Immature natural killer cell (primary cell): ENCODE data around the gene LTB. TPM values are rescaled to one million over a fixed set of nuclear protein-coding genes. Genes with fewer than 3 reads are reported as not detected.
"Not testable (repeated sequence)": the region's sequence is repeated elsewhere in the genome, so short reads cannot be mapped to it uniquely, and the experiment has no call there.

Source experiments
- DNase-seq, 3 donors: peaks; one replicate each; pipeline ENCODE4 v3.0.0; 2022; ENCODE audit warnings: mixed read lengths in 1 of 3
- H3K27ac Mint-ChIP-seq, 6 donors: one replicate each; pipeline ENCODE4 v1.8.0; 2020; ENCODE audit warnings: mixed read lengths in 6 of 6, mild to moderate bottlenecking in 5 of 6, inconsistent platforms in 4 of 6, moderate library complexity in 3 of 6
- H3K27me3 Mint-ChIP-seq, 3 donors: one replicate each; pipeline ENCODE4 v1.8.0; 2020 to 2021; ENCODE audit warnings: low read depth in 3 of 3, mild to moderate bottlenecking in 3 of 3, mixed read lengths in 3 of 3, moderate library complexity in 3 of 3, inconsistent platforms in 1 of 3
- H3K36me3 Mint-ChIP-seq, 3 donors: one replicate each; pipeline ENCODE4 v1.8.0; 2020; ENCODE audit warnings: mixed read lengths in 3 of 3, inconsistent platforms in 2 of 3, mild to moderate bottlenecking in 2 of 3
- H3K4me1 Mint-ChIP-seq, 2 donors: one replicate each; pipeline ENCODE4 v1.8.0; 2020; ENCODE audit warnings: inconsistent platforms in 2 of 2, mild to moderate bottlenecking in 2 of 2, mixed read lengths in 2 of 2, moderate library complexity in 1 of 2
- H3K4me3 Mint-ChIP-seq, 5 donors: one replicate each; pipeline ENCODE4 v1.8.0; 2020; ENCODE audit warnings: mild to moderate bottlenecking in 5 of 5, mixed read lengths in 5 of 5, inconsistent platforms in 3 of 5, moderate library complexity in 3 of 5
- H3K9me3 Mint-ChIP-seq, 6 donors: one replicate each; pipeline ENCODE4 v1.8.0; 2020; ENCODE audit warnings: mild to moderate bottlenecking in 6 of 6, mixed read lengths in 6 of 6, inconsistent platforms in 4 of 6, moderate library complexity in 3 of 6
- polyA plus RNA-seq, 3 donors: library from polyadenylated mRNA; unstranded; fragments of 300-500 nt; fragmentation: Illumina TruSeq; gene quantifications; one replicate each; pipeline ENCODE4 v1.2.3, GENCODE V29; 2021

Gene LTB
- polyA plus RNA-seq, 3 donors from 2014 or later = 132 to 137 (median 133) TPM

- Mint-ChIP-seq H3K4me1 (peaks cover 64 to 68% of the 10 kb centered on the region in 2 donors), H3K4me3 (peak overlapping the region; percentile 77 to 94 (median 83)), H3K27ac (peak overlapping the region; percentile 91 to 97 (median 95)), H3K36me3 (peaks cover 3 to 15% (median 8%) of the 10 kb centered on the region in 3 donors), H3K9me3 (no peaks in the 10 kb centered on the region), H3K27me3 (peaks cover 3 to 21% (median 10%) of the 10 kb centered on the region in 3 donors)
- peak; percentile 67 to 74 (median 71) for DNase-seq
These were observed 22.1 kb downstream of the LTB start for GRCh38 chr6:31559958-31560696.

- DNase-seq = no peak
- peak overlapping the region; percentile 77 to 94 (median 83) for H3K4me3 Mint-ChIP-seq
These were observed 22.6 kb downstream of the LTB start for GRCh38 chr6:31559606-31559957.

DNA sequence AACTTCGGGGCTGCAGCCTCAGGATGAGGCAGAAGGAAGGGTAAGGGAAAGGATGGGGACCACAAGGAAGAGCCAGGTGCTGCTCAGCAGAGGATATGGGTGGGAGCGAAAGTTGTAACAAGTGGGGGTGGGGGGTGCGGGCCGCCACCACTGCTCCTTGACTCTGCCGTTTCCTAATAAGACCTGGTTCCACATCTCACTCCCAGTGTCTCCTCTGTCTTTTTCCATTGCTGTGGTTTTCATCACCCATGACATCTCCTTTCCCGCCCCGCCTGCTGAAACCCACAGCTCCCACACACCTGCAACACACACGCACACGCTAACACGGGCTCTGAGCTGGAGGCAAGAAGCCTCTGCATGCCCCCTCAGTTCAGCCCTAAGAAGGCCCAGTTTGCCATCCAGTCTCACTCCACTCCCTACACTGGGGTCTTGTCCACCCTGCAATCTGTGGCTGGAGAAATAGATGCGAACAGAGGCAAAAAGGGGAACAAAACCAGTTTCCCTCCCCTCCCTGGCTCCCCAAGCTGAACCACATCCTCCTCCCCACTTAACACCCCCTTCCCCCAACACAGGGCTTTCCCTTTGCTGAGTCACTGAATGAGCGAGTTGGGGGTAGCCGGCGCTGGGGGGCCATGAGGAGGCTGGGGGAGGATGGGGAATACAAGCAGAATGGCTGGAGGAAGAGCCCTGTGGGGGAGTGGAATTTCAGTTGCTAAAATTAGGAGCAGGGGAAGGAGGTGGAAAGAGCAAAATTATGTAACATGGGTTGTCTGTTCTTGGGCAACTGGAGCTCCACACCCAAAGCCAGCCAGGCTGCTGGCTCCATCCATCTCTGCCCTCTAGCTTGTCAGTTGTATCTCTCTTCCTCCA, 23.4 kb downstream of the LTB start:
- H3K9me3 Mint-ChIP-seq = no peaks in the 10 kb centered on the region

More at GRCh38 chr6:31559606-31559957, 22.6 kb downstream of the LTB start:
- H3K36me3 Mint-ChIP-seq = peaks cover 3 to 15% (median 8%) of the 10 kb centered on the region in 3 donors
- H3K27ac Mint-ChIP-seq = peak overlapping the region; percentile 91 to 97 (median 95)
- H3K27me3 Mint-ChIP-seq = peaks cover 2 to 19% (median 10%) of the 10 kb centered on the region in 3 donors
- H3K9me3 Mint-ChIP-seq = no peaks in the 10 kb centered on the region
- peaks cover 64 to 68% of the 10 kb centered on the region in 2 donors for H3K4me1 Mint-ChIP-seq

DNA sequence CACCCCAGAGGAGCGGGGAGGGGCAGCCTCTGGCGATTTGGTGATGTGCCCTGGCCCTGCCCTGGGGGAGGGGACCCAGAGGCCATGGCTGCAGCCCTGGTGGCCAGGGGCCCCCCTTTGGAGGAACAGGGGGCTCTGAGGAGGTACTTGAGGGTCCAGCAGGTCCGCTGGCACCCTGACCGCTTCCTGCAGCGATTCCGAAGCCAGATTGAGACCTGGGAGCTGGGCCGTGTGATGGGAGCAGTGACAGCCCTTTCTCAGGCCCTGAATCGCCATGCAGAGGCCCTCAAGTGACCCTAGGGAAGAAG, 24.0 kb downstream of the LTB start:
- H3K36me3 Mint-ChIP-seq = peaks cover 3 to 10% (median 4%) of the 10 kb centered on the region in 3 donors
- H3K9me3 Mint-ChIP-seq = no peaks in the 10 kb centered on the region
- DNase-seq = no peak
- H3K27me3 Mint-ChIP-seq = peaks cover 2 to 19% (median 8%) of the 10 kb centered on the region in 3 donors
- H3K27ac Mint-ChIP-seq = peak overlapping the region; percentile 91 to 97 (median 95)
- peaks cover 61 to 67% of the 10 kb centered on the region in 2 donors for H3K4me1 Mint-ChIP-seq
- peak overlapping the region; percentile 77 to 94 (median 83) for H3K4me3 Mint-ChIP-seq

More for the DNA sequence above, 23.4 kb downstream of the LTB start:
- peak overlapping the region; percentile 77 to 94 (median 83) for H3K4me3 Mint-ChIP-seq
- H3K27ac Mint-ChIP-seq = peak overlapping the region; percentile 91 to 97 (median 95)
- peaks cover 3 to 14% (median 7%) of the 10 kb centered on the region in 3 donors for H3K36me3 Mint-ChIP-seq
- peak; percentile 69 to 77 (median 72) for DNase-seq
- peaks cover 2 to 19% (median 10%) of the 10 kb centered on the region in 3 donors for H3K27me3 Mint-ChIP-seq
- H3K4me1 Mint-ChIP-seq = peaks cover 63 to 68% of the 10 kb centered on the region in 2 donors

DNA sequence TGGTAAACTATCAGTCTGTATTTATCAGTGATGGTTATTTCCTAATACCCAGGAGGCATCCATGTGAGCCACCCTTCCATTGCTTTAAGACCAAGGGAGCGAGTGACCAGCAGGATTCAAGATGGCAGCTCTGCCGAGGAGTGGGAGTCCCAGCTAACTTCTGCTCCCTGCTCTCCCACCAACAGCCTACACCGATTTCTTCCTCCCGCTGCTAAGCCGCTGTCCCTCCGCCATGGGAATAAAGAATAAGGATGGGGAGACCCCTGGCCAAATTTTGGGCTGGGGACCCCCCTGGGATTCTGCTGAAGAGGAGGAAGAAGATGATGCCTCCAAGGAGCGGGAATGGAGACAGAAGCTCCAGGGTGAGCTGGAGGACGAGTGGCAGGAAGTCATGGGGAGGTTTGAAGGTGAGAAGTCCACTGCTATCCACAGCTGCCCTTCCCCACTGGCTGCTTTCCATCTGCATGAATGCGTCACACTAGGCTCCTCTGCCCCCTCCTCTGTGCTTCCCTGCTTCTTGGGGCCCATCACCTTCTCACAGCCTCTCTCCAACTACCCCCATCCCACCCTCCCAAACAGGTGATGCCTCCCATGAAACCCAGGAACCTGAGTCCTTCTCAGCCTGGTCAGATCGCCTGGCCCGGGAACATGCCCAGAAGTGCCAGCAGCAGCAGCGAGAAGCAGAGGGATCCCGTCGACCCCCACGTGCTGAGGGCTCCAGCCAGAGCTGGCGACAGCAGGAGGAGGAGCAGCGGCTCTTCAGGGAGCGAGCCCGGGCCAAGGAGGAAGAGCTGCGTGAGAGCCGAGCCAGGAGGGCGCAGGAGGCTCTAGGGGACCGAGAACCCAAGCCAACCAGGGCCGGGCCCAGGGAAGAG, 24.5 kb downstream of the LTB start:
- Mint-ChIP-seq H3K4me1 (peaks cover 58 to 63% of the 10 kb centered on the region in 2 donors), H3K36me3 (peaks cover 0 to 7% (median 3%) of the 10 kb centered on the region in 3 donors), H3K27me3 (peaks cover 2 to 19% (median 8%) of the 10 kb centered on the region in 3 donors), H3K4me3 (peak overlapping the region; percentile 27 to 94 (median 68)), H3K27ac (peak overlapping the region in 5 of 6 donors; percentile 51 to 96 (median 59)), H3K9me3 (no peaks in the 10 kb centered on the region)
- DNase-seq = no peak

- H3K4me3 Mint-ChIP-seq = peak overlapping the region in 1 of 5 donors; percentile 35
- peak overlapping the region in 3 of 6 donors; percentile 12 to 45 (median 30) for H3K27ac Mint-ChIP-seq
- no peaks in the 10 kb centered on the region for H3K9me3 Mint-ChIP-seq
- H3K4me1 Mint-ChIP-seq = peaks cover 55 to 57% of the 10 kb centered on the region in 2 donors
- H3K27me3 Mint-ChIP-seq = peaks cover 4 to 19% (median 8%) of the 10 kb centered on the region in 3 donors
- no peak for DNase-seq
- H3K36me3 Mint-ChIP-seq = peaks cover 0 to 7% (median 5%) of the 10 kb centered on the region in 3 donors
These were observed 25.9 kb downstream of the LTB start for GRCh38 chr6:31556307-31556706.

DNA sequence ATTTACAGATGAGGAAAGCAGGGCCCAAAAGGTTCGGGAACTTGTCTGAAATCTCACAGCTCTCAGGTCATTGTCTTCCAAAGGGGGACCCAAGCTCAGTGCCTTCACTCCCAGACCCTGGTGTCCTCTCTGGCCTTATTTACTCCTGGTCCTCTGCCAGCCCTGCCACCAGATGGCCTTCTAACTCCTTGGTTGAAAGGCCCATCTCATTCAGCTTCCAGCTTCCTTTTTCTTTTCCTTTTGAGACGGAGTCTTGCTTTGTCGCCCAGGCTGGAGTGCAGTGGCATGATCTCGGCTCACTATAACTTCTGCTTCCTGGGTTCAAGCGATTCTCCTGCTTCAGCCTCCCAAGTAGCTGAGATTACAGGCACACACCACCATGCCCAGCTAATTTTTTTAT, 30.9 kb downstream of the LTB start:
- Mint-ChIP-seq H3K4me1 (peaks cover 31 to 40% of the 10 kb centered on the region in 2 donors), H3K27ac (peak overlapping the region; percentile 70 to 92 (median 84)), H3K4me3 (peak overlapping the region; percentile 43 to 72 (median 61))
- H3K36me3 Mint-ChIP-seq, H3K9me3 Mint-ChIP-seq, H3K27me3 Mint-ChIP-seq: not testable (repeated sequence)
- peak; percentile 70 to 77 (median 73) for DNase-seq

GRCh38 chr6:31548544-31548873, 33.7 kb downstream of the LTB start:
- Mint-ChIP-seq H3K27me3 (peaks cover 0 to 4% (median 3%) of the 10 kb centered on the region in 3 donors), H3K4me3 (peak overlapping the region in 2 of 5 donors; percentile 3 to 14), H3K9me3 (no peaks in the 10 kb centered on the region), H3K36me3 (peaks cover 0 to 5% (median 0%) of the 10 kb centered on the region in 3 donors), H3K27ac (peak overlapping the region; percentile 88 to 99 (median 95)), H3K4me1 (peaks cover 30 to 38% of the 10 kb centered on the region in 2 donors)
- no peak for DNase-seq

DNA sequence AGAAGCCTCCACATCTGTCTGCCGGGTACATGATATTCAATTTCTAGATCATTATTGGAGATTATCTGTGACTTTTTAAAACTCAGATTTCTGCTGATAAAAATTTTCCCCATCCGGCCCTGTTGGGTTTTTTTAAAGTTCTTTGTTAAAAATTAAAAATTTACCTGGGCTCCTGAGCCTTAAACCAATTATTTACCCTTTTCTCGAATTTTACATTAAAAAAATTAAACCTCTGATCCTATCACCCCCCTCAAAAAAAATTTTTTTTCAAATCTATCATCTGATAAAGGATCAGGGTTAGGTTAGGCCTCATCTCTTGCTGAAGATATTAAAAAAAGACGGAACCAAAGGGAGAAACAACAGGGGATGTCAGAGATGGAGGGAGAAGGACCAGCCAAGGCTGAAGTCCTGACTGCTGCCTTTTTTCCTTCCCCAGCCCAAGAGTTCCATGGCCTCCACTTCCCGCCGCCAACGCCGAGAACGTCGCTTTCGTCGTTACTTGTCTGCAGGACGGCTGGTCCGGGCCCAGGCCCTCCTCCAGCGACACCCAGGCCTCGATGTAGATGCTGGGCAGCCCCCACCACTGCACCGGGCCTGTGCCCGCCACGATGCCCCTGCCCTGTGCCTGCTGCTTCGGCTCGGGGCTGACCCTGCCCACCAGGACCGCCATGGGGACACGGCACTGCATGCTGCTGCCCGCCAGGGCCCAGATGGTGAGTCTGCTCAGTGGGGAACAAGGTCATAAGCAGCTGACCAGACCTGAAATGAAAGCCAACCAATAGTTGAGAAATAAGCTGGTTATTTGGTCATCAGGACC, 34.3 kb downstream of the LTB start:
- Mint-ChIP-seq H3K36me3 (peaks cover 0 to 5% (median 0%) of the 10 kb centered on the region in 3 donors), H3K9me3 (no peaks in the 10 kb centered on the region), H3K4me1 (peaks cover 34 to 38% of the 10 kb centered on the region in 2 donors), H3K27ac (peak overlapping the region; percentile 88 to 99 (median 95)), H3K27me3 (peaks cover 0 to 4% (median 3%) of the 10 kb centered on the region in 3 donors), H3K4me3 (peak overlapping the region; percentile 89 to 93 (median 91))
- no peak for DNase-seq

DNA sequence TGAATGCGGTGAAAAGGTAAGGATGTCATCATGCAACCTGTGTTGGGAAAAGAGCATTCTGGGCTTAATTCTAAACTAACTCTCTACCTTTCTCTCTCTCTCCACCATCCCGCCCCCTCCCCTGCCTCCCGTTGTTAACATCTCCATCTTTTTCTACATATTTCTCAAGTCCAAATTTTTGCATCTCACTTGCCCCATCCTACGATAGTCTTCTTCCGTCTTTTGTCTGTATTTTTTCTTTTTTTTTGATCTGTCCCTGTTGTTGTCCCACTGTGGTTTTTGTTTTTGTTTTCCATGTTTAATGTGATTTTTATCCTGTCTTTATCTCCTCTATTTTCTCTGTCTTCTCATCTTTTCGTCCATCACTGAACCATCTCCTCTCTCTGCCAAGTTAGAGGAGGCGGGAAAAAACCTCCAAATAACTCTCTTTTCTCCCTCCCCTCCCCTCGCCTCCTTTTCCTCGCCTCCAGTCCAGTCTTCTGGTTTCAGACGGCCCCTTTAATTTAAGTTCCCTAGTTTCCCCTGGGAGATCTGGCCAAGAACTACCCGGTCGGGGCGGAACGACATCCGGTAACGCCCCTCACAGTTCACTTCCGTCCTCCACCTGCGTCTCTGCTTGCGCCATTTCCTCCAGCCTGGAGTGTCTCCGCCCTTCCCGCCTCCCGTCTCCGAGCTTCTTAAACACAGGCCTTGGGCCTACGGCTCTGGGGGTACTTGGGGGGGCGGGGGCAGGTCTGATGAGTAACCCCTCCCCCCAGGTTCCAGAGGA, 35.1 kb downstream of the LTB start, which contains the start of gene NFKBIL1:
Gene NFKBIL1, plus strand, starts transcription at position 651 of the 769 bp plus-strand sequence. Its CDS starts 87 bp downstream, at position 738.
- Mint-ChIP-seq H3K9me3 (no peaks in the 10 kb centered on the region), H3K36me3 (peaks cover 0 to 5% (median 0%) of the 10 kb centered on the region in 3 donors)

GRCh38 chr6:31546339-31546957, 35.8 kb downstream of the LTB start, which contains the start of gene ATP6V1G2:
Gene ATP6V1G2, minus strand, starts transcription at chr6:31546608. Its CDS starts 49 bp downstream, at chr6:31546559.
- DNase-seq = peak; percentile 72 to 74 (median 73)
- Mint-ChIP-seq H3K27ac (peak within 1 kb of the TSS; percentile 88 to 99 (median 95)), H3K36me3 (peaks cover 0 to 4% (median 0%) of the 10 kb centered on the region in 3 donors), H3K4me1 (peaks cover 45 to 46% of the 10 kb centered on the region in 2 donors), H3K27me3 (peaks cover 8 to 13% (median 9%) of the 10 kb centered on the region in 3 donors), H3K9me3 (no peaks in the 10 kb centered on the region), H3K4me3 (peak within 1 kb of the TSS; percentile 89 to 93 (median 91))

More for the DNA sequence above, 35.1 kb downstream of the LTB start, which contains the start of gene NFKBIL1:
- Mint-ChIP-seq H3K27me3 (peaks cover under 1 to 6% (median 5%) of the 10 kb centered on the region in 3 donors), H3K27ac (peak within 1 kb of the TSS; percentile 88 to 99 (median 95)), H3K4me1 (peaks cover 40 to 42% of the 10 kb centered on the region in 2 donors), H3K4me3 (peak within 1 kb of the TSS; percentile 89 to 93 (median 91))
- peak; percentile 84 to 88 (median 87) for DNase-seq
